K562 (cell line): ENCODE measurements around the gene ZNF865. TPM values are rescaled to one million over a fixed set of nuclear protein-coding genes. Genes with fewer than 3 reads are reported as not detected.

Experiments
- BCLAF1 ChIP-seq, 2 experiments: fragments of 450-650 bp in 1 of 2; IDR thresholded peaks; 2 replicates each; pipeline ENCODE4 v1.6.1; 2011 to 2017; ENCODE audit warnings: low read depth in 2 of 2, antibody characterized with exemption in 1 of 2, borderline replicate concordance in 1 of 2, low read length in 1 of 2, mild to moderate bottlenecking in 1 of 2, mixed read lengths in 1 of 2; ENCODE audit not compliant: control insufficient read depth in 1 of 2
- CREB3L1 ChIP-seq: fragments of 450-650 bp; IDR thresholded peaks from 2 replicates; pipeline ENCODE4 v1.6.1; 2014; ENCODE audit warnings: low read depth, mild to moderate bottlenecking, moderate library complexity, borderline replicate concordance
- DIDO1 ChIP-seq: fragments of 450-650 bp; IDR thresholded peaks from 2 replicates; pipeline ENCODE4 v1.6.1; 2016; ENCODE audit warnings: low read depth, missing biosample characterization, missing genetic modification characterization
- IRF2 ChIP-seq: sonication (generic); formaldehyde crosslinking; IDR thresholded peaks from 2 replicates; pipeline ENCODE4 v1.8.1; 2022; ENCODE audit warnings: mild to moderate bottlenecking, missing genetic modification reagents
- IRF9 ChIP-seq: fragments of 450-650 bp; IDR thresholded peaks from 2 replicates; pipeline ENCODE4 v1.6.1; 2016; ENCODE audit warnings: missing biosample characterization, missing genetic modification characterization
- NFYB ChIP-seq: IDR thresholded peaks from 2 replicates; pipeline ENCODE4 v1.6.1; 2011; ENCODE audit warnings: mild to moderate bottlenecking, moderate library complexity; ENCODE audit not compliant: insufficient read length; ENCODE audit errors: extremely low read depth
- POLR2AphosphoS2 ChIP-seq: IDR thresholded peaks from 2 replicates; pipeline ENCODE4 v1.6.1; 2012; ENCODE audit warnings: low read length, improper control_type of control experiment
- RBBP5 ChIP-seq: fragments of 200-600 bp; sonication (generic); IDR thresholded peaks from 2 replicates; pipeline ENCODE4 v1.6.1; 2012; ENCODE audit warnings: borderline replicate concordance, mild to moderate bottlenecking, low read length, control low read depth, inconsistent platforms; ENCODE audit not compliant: insufficient read depth, poor library complexity, severe bottlenecking
- TCF3 ChIP-seq: sonication (generic); formaldehyde crosslinking; IDR thresholded peaks from 2 replicates; pipeline ENCODE4 v1.4.0; 2020; ENCODE audit warnings: mild to moderate bottlenecking, missing genetic modification reagents
- ZBTB8A ChIP-seq: fragments of 450-650 bp; IDR thresholded peaks from 2 replicates; pipeline ENCODE4 v1.6.1; 2018; ENCODE audit warnings: mild to moderate bottlenecking, moderate library complexity; ENCODE audit not compliant: partially characterized antibody
- ZNF121 ChIP-seq: sonication (generic); formaldehyde crosslinking; conservative IDR thresholded peaks from 2 replicates; pipeline ENCODE4 v1.8.0; 2022; ENCODE audit warnings: missing genetic modification reagents
- ZNF551 ChIP-seq: fragments of 250-450 bp; sonication (Bioruptor Pico); IDR thresholded peaks from 2 replicates; pipeline ENCODE4 v1.5.0; 2021; ENCODE audit warnings: mild to moderate bottlenecking, moderate library complexity
- ZNF785 ChIP-seq: fragments of 250-450 bp; sonication (Bioruptor Pico); IDR thresholded peaks from 2 replicates; pipeline ENCODE4 v1.4.0; 2020; ENCODE audit warnings: mild to moderate bottlenecking
- polyA plus RNA-seq, 8 experiments: library from polyadenylated mRNA; depleted of rRNA in 4 of 8; stranded (reverse) in 5 of 8; unstranded in 3 of 8; fragments of >200 nt; fragmentation: Nextera tagmentation in 2 of 8; fragmentation: Illumina TruSeq in 1 of 8; extraction: Ambion mirVana in 2 of 8; extraction: Trizol in 1 of 8; gene quantifications; 2 replicates each; pipeline versions ENCODE4 v1.2.1 to v1.2.3, GENCODE V29; 2011 to 2014; ENCODE audit warnings: inconsistent platforms in 1 of 8, missing spikeins in 1 of 8
- total RNA-seq, 7 experiments: library from RNA; depleted of rRNA in 6 of 7; stranded (reverse); fragments of >200 nt in 6 of 7; fragmentation: Illumina TruSeq in 2 of 7; extraction: Trizol in 2 of 7; gene quantifications; 2 replicates each; pipeline versions ENCODE4 v1.2.1 to v1.2.3, GENCODE V29; 2011 to 2021; ENCODE audit warnings: low replicate concordance in 1 of 7

ZNF865 gene
- total and polyA plus RNA-seq, 9 of the 15 experiments (the other 6 are each of a cell fraction or from before 2014, with no cell fraction given) = 0.40 to 18.8 (median 1.6) TPM; not detected in 2

- TF ChIP-seq BCLAF1 (IDR thresholded peaks at IDR 0.05; ENCODE audit: borderline replicate concordance in 1 of 2, control insufficient read depth in 1 of 2, low read depth in 2 of 2, low read length in 1 of 2) (0 out of 4 replicates have a peak, but pooled peaks of 1 of the 2 experiments have one; percentile 40), DIDO1 (tag) (0 out of 2 replicates have a peak, but pooled peaks have one; percentile 32), RBBP5 (peak; percentile 78), NFYB (no peak), TCF3 (CRISPR knock-in tag) (peak; percentile 40; the same call in 1 of the 2 replicates), POLR2AphosphoS2 (no peak), IRF2 (CRISPR knock-in tag) (no peak), CREB3L1 (peak; percentile 60; the same call in 1 of the 2 replicates), ZNF785 (CRISPR knock-in tag) (no peak), ZBTB8A (no peak), ZNF121 (CRISPR knock-in tag) (no peak), ZNF551 (CRISPR knock-in tag) (no peak), IRF9 (tag) (no peak)
Observed at GRCh38 chr19:55653651-55654322, 48.3 kb downstream of the ZNF865 start (continued).
